AG04450 (cell line): ENCODE data around the gene EIF4E3. TPM values are rescaled to one million over a fixed set of nuclear protein-coding genes. Genes with fewer than 3 reads are reported as not detected.

Experiments used
- CTCF ChIA-PET: fragments of 300-600, 350-600 bp; formaldehyde crosslinking; extraction: SDS; loops from one replicate; lab custom pipeline; 2022; ENCODE audit warnings: antibody characterized with exemption, inconsistent platforms; lab: Charles Lee
- POLR2A ChIA-PET: fragments of 350-600 bp; formaldehyde crosslinking; extraction: SDS; loops from one replicate; lab custom pipeline; 2021; ENCODE audit warnings: antibody characterized with exemption, inconsistent platforms; lab: Yijun Ruan, JAX
- DNase-seq: peaks from one replicate; pipeline ENCODE4 v3.0.0-alpha.2; 2011; ENCODE audit warnings: low read depth, low spot score
- H3K27ac ChIP-seq: one replicate; pipeline ENCODE4 v1.5.1; 2012; ENCODE audit warnings: low read depth, low read length, control low read depth
- H3K27me3 ChIP-seq: one replicate; pipeline ENCODE4 v1.6.0; 2012; ENCODE audit warnings: low read length; ENCODE audit not compliant: control insufficient read depth, insufficient read depth
- H3K4me3 ChIP-seq: 2 replicates; pipeline ENCODE4 v1.5.1; 2011; ENCODE audit warnings: mild to moderate bottlenecking, low read depth, low read length, control low read depth
- H3K9me3 ChIP-seq: 2 replicates; pipeline ENCODE4 v1.5.1; 2012; ENCODE audit warnings: low read length; ENCODE audit not compliant: control insufficient read depth, insufficient read depth
- polyA plus RNA-seq: library from polyadenylated mRNA; depleted of rRNA; stranded (reverse); fragments of >200 nt; gene quantifications from 2 replicates; pipeline ENCODE4 v1.2.3, GENCODE V29; 2011
- TF ChIP-seq, protein P1 (sequence below): IDR thresholded peaks from 2 replicates; pipeline ENCODE4 v1.5.1; 2011; ENCODE audit warnings: low read depth, low read length, control low read depth, inconsistent platforms

The EIF4E3 gene
- polyA plus RNA-seq, 1 experiment = 2.3 TPM

GRCh38 chr3:71724171-71724453 lies 1.1 kb downstream of the EIF4E3 start:
- TF ChIP-seq, protein P1, sequence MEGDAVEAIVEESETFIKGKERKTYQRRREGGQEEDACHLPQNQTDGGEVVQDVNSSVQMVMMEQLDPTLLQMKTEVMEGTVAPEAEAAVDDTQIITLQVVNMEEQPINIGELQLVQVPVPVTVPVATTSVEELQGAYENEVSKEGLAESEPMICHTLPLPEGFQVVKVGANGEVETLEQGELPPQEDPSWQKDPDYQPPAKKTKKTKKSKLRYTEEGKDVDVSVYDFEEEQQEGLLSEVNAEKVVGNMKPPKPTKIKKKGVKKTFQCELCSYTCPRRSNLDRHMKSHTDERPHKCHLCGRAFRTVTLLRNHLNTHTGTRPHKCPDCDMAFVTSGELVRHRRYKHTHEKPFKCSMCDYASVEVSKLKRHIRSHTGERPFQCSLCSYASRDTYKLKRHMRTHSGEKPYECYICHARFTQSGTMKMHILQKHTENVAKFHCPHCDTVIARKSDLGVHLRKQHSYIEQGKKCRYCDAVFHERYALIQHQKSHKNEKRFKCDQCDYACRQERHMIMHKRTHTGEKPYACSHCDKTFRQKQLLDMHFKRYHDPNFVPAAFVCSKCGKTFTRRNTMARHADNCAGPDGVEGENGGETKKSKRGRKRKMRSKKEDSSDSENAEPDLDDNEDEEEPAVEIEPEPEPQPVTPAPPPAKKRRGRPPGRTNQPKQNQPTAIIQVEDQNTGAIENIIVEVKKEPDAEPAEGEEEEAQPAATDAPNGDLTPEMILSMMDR = no peak
- H3K27me3 ChIP-seq = peaks cover 43% of the 10 kb centered on the region
- H3K9me3 ChIP-seq = no peaks in the 10 kb centered on the region; the same call in 1 of the 2 replicates
- DNase-seq = no peak
- ChIA-PET CTCF (interaction anchor here (0.5 to 3.6 kb wide), 3 partner anchors 13 to 1111 kb away, joined by 3 to 13 read pairs (median 6); no protein-coding TSS in a partner anchor), POLR2A (no interaction called here)
- no peak overlapping the region for H3K27ac ChIP-seq
- peak overlapping the region; percentile 72 for H3K4me3 ChIP-seq

DNA sequence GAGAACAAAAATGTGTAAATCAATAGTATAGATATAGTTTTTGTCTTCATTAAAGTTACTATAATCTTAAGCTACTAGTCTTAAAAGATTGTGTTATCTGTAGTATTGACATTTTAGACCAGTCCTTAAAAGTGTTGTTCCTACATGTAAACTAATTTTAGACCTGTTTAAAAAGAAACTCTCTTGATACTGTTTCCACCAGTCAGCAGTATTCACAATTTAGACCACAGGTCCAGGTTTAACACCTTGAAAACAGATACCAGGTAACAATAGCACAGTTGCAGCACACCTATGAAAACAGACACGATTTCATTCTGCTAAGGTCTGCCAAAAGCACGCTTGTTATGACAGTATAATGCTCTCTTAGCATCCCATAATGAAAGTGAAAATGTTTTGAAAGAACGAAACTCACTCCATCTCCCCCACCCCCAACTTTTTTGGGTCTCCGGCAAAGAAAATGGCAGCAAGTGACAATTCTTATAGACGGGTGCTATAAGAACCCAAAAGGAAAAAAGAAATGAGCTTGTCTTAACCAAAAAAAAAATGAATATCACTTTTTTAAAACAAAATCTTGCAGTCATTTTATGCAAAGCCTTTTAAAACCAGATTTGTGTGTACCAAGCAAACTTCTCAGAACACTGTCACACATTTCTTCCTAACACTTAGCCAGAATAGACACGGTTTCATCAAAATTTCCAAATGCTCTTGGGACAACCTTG lies 1.6 kb downstream of the EIF4E3 start:
- POLR2A ChIA-PET = no interaction called here
- Histone ChIP-seq H3K4me3 (no peak overlapping the region), H3K9me3 (no peaks in the 10 kb centered on the region; the same call in 1 of the 2 replicates), H3K27ac (no peak overlapping the region), H3K27me3 (peaks cover 46% of the 10 kb centered on the region)
- TF ChIP-seq, protein P1 = no peak
- no peak for DNase-seq
- CTCF ChIA-PET = interaction anchor here (0.5 to 3.6 kb wide), 2 partner anchors 12 to 1111 kb away, joined by 6 to 13 read pairs; no protein-coding TSS in a partner anchor

DNA sequence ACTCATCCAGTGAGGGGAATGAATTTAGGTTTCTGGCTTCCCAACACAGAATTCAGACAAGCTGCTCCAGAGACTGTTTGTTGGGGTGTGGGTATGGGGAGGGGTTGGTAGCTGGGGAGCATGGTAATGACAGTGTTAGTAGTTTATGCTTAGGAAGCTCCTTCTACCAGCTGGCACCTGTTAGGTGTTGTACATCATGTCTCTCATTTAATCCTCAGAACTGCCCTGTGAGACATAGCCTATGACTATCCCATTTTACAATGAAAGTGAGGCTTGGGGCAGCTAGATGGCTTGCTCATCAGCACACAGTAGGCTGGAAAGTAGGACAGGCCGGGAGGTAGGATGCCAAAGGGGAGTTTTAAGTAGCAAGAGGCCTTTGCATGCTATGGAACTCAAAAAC lies 2.5 kb downstream of the EIF4E3 start:
- peaks cover 48% of the 10 kb centered on the region for H3K27me3 ChIP-seq
- no peaks in the 10 kb centered on the region; the same call in 1 of the 2 replicates for H3K9me3 ChIP-seq
- CTCF ChIA-PET = interaction anchor here (3.6 kb wide), 1 partner anchor 11 kb away, joined by 13 read pairs; no protein-coding TSS in a partner anchor
- no peak overlapping the region for H3K4me3 ChIP-seq
- no peak overlapping the region for H3K27ac ChIP-seq
- no peak for DNase-seq
- TF ChIP-seq, protein P1 = no peak
- POLR2A ChIA-PET = no interaction called here

- no peak for DNase-seq
- TF ChIP-seq, protein P1 = no peak
- ChIA-PET CTCF (interaction anchor here (2.0 to 5.5 kb wide), 3 partner anchors 8 to 11 kb away, joined by 7 to 29 read pairs (median 13); no protein-coding TSS in a partner anchor), POLR2A (no interaction called here)
- Histone ChIP-seq H3K9me3 (no peaks in the 10 kb centered on the region; the same call in 1 of the 2 replicates), H3K27me3 (peaks cover 48% of the 10 kb centered on the region), H3K27ac (no peak overlapping the region), H3K4me3 (no peak overlapping the region)
These were observed 3.5 kb downstream of the EIF4E3 start for GRCh38 chr3:71721651-71722157.

GRCh38 chr3:71721002-71721401 lies 4.2 kb downstream of the EIF4E3 start:
- TF ChIP-seq, protein P1 = no peak
- Histone ChIP-seq H3K9me3 (no peaks in the 10 kb centered on the region; the same call in 1 of the 2 replicates), H3K27me3 (peaks cover 42% of the 10 kb centered on the region), H3K4me3 (no peak overlapping the region), H3K27ac (no peak overlapping the region)
- DNase-seq = no peak
- CTCF ChIA-PET = interaction anchor here (2.0 to 5.5 kb wide), 2 partner anchors 9 to 10 kb away, joined by 7 to 29 read pairs; no protein-coding TSS in a partner anchor
- POLR2A ChIA-PET = no interaction called here
